ENCODE measurements around the gene PPCS.

The PPCS gene

GRCh38 chr1:42430286-42431135 is 25.8 kb upstream of the PPCS start:
- H3K4me3 ChIP-seq (ENCODE audit: control insufficient read depth, low read depth, low read length) = no peak overlapping the region
- DNase-seq (ENCODE audit: low read depth) = no peak
- no peak for TF ChIP-seq CTCF (IDR thresholded peaks at IDR 0.05; ENCODE audit: control insufficient read depth, insufficient read depth, low read depth, low read length, missing control alignments)

GRCh38 chr1:42431514-42431913 is 24.8 kb upstream of the PPCS start:
- no peak for DNase-seq (ENCODE audit: low read depth)
- no peak for TF ChIP-seq CTCF (IDR thresholded peaks at IDR 0.05; ENCODE audit: control insufficient read depth, insufficient read depth, low read depth, low read length, missing control alignments)
- no peak overlapping the region for H3K4me3 ChIP-seq (ENCODE audit: control insufficient read depth, low read depth, low read length)

- no peak for DNase-seq (ENCODE audit: low read depth)
- TF ChIP-seq CTCF (IDR thresholded peaks at IDR 0.05; ENCODE audit: control insufficient read depth, insufficient read depth, low read depth, low read length, missing control alignments) = no peak
Observed at GRCh38 chr1:42432714-42433113, 23.6 kb upstream of the PPCS start.

GRCh38 chr1:42433369-42433768 is 23.0 kb upstream of the PPCS start:
- DNase-seq (ENCODE audit: low read depth) = no peak
- no peak for TF ChIP-seq CTCF (IDR thresholded peaks at IDR 0.05; ENCODE audit: control insufficient read depth, insufficient read depth, low read depth, low read length, missing control alignments)
- no peak overlapping the region for H3K4me3 ChIP-seq (ENCODE audit: control insufficient read depth, low read depth, low read length)

More at GRCh38 chr1:42432714-42433113, 23.6 kb upstream of the PPCS start:
- H3K4me3 ChIP-seq (ENCODE audit: control insufficient read depth, low read depth, low read length) = no peak overlapping the region

GRCh38 chr1:42434340-42434739 is 22.0 kb upstream of the PPCS start:
- no peak for DNase-seq (ENCODE audit: low read depth)
- no peak for TF ChIP-seq CTCF (IDR thresholded peaks at IDR 0.05; ENCODE audit: control insufficient read depth, insufficient read depth, low read depth, low read length, missing control alignments)
- H3K4me3 ChIP-seq (ENCODE audit: control insufficient read depth, low read depth, low read length) = no peak overlapping the region

GRCh38 chr1:42439940-42440339 is 16.4 kb upstream of the PPCS start:
- H3K4me3 ChIP-seq (ENCODE audit: control insufficient read depth, low read depth, low read length) = no peak overlapping the region
- no peak for TF ChIP-seq CTCF (IDR thresholded peaks at IDR 0.05; ENCODE audit: control insufficient read depth, insufficient read depth, low read depth, low read length, missing control alignments)
- DNase-seq (ENCODE audit: low read depth) = peak; percentile 52
